ENCODE data around the gene ZNF407.

ZNF407 gene

DNA sequence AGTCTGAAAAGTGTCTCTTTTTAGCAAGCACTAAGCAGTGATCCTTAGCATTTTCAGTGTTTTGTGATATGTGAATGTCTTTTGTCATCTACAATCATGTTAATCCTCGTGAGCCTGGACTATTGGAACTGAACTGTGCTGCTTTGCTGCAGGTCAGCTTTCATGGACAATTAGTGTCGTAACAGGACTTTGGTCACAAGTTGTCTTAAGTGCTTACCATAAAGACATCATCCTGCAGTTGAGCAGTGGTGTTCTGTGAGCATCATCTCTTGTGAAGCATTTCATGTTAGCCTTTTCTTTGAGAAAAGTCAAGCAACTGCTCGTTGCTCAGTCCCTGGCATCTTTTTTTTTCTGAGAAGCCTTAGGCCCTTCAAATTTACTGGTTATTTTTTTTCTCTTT is 135.9 kb downstream of the ZNF407 start:
- DNase-seq = no peak

DNA sequence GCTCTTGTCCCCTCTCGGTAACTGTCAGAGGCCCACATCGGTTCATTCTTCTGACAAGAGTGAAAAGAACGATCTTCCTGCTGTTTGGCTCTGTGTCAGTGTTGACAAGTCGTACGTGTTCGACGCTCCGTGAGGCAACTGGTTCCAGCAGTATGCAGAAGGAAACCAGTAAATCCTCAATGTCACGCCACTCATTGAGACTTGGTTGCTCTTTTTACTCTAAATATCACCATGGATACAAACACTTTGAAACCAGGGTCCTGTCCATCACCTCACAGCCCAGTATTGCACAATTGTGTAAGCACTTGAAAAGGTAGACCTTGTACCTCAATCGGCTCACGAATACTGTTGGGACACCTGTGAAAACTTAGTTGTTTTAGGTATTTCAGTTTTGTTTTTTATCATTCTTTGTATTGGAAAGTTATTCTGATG is 136.4 kb downstream of the ZNF407 start:
- no peak for DNase-seq

DNA sequence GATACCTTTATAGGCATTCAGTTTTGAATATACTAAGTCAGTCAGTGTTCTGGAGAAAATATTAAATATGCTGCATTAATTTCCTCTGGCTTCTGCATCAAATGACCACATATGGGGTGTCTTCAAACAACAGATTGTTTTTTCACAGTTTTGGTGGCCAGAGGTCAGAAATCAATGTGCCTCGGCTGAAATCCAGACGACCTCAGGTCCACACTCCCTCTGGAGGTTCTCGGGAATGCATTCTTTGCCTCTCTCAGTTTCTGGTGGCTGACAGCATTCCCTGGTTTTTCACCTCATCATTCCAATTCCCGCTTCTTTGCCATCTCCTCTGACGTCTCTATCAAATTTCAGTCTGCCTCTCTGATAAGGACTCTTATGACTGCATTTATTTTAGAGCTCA is 142.3 kb downstream of the ZNF407 start:
- no peak for DNase-seq

DNA sequence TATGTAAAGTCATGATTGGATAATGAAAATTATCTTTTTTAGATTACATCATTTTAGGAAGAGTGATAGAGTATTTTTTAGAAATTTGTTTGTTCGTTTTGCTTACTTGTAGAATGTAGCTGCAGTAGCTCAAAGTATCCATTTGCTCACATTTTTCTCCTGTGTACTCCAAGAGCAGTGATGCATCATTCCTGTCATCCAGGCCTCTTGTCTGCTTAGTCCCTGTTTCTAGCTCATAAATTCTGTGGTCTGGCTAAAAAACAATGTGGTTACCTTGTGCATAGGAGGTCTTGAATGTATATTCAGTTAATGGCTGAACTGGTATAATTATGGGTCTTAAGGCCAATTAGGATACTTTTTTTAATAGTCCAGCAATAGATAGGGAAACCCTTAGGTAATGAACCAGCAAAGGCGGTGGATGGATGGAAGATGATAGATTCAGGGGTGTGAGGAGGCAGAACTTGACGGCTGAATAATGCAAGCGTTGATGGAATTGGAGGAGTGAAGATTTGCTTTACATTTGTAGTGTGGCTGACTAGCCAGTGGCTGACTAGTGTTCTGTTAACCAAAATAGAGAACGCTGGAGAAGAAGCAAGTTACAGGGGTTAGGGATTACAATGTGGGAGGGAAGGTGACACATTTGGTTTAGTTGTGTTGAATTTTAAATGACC is 145.0 kb downstream of the ZNF407 start:
- DNase-seq = no peak

DNA sequence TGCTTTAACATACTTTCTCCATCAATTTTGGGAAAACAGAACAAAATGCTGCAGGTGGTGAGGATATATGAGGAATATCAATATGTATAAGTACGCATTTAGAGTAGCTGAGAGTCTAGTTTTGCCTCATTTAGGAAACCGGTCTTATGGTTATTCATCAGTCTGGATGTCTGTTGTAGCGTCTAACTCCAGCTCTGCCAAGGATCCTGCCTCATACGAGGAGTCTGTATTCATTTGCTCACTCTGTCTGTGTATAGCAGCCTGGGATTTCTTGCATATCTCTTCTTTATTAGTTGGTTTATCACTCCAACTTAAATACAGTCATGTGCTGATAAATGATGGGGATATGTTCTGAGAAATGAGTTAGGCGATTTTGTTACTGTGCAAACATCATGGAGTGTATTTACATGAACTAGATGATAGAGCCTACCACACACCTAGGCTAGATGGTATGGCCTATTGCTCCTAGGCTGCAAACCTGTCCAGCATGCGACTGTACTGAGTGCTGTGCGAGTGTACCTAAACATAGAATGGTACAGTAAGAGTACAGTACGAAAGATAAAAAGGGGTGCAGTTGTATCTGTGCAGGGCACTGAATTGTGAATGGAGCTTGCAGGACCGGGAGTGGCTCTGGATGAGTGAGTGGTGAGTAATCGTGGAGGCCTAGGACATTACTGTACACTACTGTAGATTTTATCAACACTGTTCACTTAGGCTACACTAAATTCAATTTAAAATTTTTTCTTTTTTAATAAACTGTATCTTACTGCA is 148.1 kb downstream of the ZNF407 start:
- peak in 1 of 2 experiments; percentile 37 for DNase-seq

DNA sequence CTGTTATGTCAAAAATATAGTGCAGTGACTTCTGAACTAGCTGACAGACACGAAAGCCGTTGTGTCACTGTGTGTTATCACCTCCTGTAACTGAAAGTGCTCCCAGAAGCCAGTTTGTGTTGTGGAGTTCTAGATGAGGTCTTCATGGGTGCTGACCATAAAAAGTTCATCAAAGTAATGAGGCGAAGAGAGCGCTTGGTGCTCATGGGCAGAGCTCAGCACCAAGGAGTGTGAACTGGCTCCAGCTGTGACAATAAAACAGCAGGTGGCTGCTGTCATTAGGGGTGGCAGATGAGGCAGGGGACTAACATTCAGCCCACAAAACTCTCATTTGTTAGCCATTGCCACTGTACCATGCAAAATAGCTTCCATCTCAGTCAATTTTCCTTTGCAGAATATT is 151.1 kb downstream of the ZNF407 start:
- peak; percentile 71 to 72 for DNase-seq

DNA sequence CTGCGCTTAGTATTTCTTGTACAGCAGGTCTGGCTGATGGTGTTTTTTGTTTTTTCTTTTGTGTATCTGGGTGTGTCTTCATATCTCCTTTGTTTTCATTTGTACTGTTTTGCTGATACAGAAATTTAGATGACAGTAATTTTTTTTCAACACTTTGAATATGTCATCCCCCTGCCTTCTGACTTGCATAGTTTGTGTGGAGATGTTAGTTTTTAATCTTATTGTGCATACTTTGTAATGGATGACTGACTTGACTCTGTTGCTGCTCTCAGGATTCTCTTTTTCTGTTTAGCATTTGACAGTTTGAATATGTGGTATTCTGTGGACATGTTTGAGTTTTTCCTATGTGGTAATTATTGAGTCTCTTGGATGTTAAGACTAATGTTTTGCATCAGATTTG is 161.3 kb downstream of the ZNF407 start:
- no peak for DNase-seq

DNA sequence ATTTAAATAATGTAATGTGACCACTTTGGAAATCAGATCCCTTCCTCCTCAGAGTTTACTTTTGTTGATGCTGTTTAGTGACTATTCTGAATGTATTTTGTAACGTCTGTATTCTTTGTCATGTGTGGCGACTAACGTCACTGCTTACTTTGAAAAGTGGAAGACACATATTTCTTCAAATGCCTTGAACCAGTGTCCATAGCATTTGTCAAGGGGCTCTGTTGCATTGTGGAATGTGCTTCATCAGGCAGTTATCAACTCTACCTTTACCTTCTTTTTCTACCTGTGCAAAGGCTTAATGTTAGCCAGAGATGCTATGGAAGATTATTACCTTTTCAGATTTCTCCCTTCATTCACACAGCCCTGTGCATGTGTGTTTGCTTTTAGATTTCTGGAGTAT is 162.4 kb downstream of the ZNF407 start:
- no peak for DNase-seq

DNA sequence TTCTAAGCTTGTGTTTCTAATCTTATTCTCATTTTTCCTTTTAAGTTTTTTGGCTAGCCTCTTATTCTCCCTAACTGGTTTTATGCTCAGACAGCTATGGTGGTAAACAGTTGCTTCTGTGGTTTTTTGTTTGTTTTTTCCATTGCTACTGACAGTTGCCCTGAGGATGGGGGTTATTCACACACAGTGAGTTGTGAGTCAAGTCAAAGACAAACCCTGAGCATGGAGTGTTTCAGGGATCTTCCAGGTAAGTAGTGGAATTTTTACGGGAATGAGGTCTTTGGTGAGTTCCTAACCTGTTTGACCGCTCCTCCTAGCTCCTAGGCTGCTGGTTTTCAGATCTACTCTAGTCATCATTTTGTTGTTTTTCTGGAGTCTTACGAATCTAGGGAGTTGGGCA is 162.8 kb downstream of the ZNF407 start:
- DNase-seq = no peak

DNA sequence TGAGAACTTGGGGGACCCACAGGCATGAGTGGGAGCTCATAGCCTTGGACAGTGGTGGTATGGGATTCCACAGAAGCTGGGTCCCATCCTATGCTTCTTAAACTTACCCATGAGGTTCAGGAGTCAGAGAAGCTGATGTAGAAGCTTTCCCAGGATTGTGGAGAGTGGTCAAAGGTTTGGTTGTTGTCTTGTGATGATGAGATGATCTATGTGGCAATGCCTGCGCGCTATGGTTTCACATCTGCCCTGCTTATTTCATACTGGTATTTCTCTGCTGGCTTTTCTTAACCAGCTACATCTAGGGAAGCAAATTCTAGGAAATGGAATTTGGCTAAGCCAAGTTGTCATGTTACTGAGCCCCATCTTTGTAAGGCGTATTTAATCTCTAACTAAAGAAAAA is 168.6 kb downstream of the ZNF407 start:
- no peak for DNase-seq

DNA sequence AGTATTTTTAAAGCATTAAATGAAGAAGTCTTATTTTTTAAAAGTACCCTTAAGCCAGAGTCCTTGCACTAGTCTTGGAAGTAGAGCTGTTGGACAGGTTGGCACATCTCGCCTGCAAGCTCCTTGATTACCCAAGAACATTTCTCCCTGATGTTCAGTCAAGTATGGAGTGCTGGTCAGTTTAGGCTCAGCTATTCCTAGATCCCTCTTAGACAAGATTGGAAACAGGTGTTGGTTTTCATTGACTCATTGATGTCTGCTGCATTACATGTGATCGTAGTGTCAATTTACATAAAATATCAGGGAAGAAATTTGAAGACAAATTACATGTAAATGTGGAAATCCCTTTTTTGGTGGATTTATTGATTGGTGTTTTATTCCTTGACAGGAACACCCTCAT is 170.4 kb downstream of the ZNF407 start:
- DNase-seq = no peak

DNA sequence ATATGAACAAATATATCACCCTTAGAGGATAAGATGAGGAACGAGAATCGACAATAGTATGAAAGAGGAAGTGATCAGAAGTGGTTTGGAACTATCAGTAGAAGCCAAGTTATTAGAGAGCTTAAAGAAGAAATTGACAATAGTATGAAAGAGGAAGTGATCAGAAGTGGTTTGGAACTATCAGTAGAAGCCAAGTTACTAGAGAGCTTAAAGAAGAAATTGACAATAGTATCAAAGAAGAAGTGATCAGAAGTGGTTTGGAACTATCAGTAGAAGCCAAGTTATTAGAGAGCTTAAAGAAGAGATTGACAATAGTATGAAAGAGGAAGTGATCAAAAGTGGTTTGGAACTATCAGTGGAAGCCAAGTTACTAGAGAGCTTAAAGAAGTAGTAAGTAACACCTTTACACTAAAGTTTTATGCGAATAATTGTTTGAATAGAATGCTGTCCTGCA is 175.5 kb downstream of the ZNF407 start:
- DNase-seq = no peak

DNA sequence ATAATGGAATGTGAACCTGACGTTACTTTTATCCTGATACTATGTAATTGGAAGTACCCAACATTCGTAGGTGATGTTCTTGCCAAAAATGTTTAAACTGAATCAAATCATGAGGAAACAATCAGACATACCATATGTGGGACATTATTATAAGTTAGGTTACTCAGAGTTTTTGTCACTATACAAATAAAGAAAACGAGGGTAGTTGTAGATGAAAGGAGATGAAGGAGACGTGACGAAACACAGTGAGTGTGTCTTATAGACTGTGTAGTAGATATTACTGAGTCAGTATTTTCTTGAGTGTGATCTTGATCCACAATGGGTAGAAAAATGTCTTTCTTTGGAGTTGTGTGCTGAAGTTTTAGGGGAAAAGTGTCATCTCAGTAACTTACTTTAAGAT is 176.8 kb downstream of the ZNF407 start:
- DNase-seq = no peak

DNA sequence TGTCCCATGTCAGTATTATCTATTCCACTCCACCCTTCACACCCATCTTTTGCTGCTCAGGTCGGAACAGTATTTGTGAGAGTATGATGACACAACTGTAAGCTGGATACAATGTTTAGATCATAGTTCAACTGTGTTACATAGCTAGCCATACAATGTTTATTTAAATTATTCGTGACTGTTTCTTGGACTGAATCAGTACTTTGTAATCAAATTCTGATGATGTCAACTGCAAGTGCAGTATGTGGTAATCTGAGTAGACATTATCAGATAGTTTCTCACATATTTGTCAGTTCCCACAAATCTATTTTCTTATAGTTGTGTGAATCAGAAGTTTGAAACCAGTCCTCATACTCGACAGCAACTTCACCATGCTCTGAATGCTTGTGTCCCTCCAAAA is 177.6 kb downstream of the ZNF407 start:
- DNase-seq = no peak

DNA sequence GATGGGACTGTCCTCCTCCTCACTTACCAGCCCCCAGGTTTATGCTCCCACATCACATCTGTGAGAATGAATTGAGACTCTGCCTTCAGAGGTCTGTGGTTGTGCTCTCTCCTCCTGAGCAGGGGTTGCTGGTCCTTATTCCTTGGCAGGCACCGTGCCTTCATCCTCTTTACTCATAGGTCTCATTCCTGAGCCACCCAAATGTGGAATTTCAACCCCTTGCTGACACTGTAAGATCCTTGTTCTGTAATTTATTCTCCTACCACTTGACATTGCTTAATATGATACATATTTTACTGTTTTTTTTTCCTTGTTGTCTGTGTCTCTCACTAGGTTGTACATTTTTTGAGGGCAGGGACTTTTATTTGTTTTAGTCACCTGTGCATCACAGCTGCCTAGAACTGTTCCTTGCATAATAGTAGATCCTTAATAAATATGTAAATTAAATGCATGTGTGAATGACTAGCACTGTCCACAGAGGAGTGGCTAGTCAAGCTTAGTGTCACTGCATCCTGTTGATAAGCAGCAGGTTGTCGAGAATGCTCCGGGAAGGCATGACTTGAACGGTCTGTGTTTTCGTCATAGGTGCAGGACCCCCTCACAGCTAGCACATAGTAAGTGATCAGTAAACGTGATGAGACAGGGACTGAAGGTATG is 180.6 kb downstream of the ZNF407 start:
- peak; percentile 28 to 38 for DNase-seq

DNA sequence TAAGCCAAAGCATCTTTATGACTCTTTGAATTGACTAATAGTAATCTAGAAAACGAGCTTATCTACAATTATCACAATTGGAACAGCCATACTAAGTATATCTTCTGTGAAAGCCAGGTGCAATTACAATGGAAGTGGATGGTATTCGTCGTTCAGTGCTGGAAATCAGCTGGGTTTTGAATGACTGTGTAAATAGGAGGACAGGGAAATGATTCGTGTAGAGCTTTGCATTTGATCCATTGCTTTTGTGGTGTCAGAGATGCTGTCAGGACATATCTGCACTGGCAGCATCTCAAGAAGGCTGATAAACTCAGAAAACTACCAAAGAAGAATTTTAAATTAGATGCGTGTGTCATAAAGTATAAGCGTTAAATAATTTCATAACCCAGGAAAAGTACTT is 187.1 kb downstream of the ZNF407 start:
- peak; percentile 80 to 86 for DNase-seq

DNA sequence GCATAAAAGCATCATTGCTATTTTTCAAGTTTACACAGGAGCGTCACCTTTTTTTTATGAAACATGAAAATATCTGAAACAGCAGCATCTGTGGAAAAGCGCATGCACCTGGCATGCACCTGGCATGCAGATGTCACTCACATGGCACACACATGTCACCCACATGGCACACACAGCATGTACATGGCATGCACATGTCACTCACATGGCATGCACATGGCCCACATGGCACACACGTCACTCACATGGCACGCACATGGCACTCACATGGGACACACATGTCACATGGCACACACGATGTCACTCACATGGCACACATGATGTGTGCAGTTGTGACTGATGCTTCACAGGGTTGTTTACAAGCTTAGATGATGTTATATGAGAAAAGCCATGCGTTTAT is 188.0 kb downstream of the ZNF407 start:
- DNase-seq = no peak

DNA sequence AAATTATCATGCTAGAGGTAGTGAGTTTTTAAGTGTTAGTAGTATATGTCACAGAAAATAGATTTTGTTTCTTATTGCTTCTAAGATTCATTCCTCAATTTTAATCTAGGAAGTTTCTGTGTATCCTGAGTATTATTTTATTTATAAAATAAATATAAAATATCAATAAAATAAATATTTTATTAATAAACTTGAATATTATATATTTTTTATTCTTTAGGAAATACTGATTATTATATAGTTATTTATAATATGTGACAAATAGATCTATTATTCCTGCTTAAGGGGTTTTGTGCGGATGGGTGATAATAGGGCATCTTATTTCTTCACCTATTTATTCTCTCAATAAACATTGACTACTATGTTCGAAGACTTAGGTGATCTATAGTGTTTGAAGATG is 191.0 kb downstream of the ZNF407 start:
- DNase-seq = no peak

DNA sequence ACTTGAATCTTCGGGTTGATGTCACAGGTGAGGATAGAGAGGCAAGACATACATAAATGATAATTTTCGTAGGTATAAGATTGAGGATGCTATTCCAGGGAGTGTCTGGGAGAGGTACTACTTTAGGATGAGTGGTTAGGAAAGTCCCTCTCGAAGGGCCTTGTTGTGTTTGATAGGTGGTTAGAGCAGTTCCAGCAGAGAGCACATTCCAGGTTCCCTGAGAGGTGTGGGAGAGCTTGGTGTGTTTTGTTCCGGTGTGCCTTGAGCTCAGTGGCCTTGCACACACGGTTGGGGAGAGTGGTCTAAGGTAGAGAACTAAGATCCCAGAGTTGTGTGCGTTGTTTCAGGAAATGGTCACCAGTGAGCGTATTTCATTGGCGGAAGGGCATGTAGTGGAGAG is 191.4 kb downstream of the ZNF407 start:
- DNase-seq = no peak

DNA sequence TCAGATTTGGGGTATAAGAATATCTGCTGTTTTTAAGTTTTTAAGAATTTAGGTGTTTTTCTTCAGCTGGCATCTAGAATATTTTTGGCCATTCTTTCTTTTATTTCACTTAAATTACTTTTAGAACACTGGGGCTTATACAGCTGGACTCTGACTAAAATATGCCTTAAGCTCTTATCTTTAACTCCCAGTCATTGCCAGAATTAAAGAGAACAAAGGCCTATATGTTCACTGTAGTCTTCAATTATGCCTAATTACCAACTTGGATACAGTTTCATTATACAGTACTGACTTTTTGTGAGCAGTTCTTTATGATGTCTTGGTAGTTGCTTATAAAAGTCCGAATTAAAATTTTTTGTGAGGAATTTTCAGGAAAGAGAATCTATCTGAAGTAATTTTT is 192.8 kb downstream of the ZNF407 start:
- DNase-seq = peak in 1 of 2 experiments; percentile 8

DNA sequence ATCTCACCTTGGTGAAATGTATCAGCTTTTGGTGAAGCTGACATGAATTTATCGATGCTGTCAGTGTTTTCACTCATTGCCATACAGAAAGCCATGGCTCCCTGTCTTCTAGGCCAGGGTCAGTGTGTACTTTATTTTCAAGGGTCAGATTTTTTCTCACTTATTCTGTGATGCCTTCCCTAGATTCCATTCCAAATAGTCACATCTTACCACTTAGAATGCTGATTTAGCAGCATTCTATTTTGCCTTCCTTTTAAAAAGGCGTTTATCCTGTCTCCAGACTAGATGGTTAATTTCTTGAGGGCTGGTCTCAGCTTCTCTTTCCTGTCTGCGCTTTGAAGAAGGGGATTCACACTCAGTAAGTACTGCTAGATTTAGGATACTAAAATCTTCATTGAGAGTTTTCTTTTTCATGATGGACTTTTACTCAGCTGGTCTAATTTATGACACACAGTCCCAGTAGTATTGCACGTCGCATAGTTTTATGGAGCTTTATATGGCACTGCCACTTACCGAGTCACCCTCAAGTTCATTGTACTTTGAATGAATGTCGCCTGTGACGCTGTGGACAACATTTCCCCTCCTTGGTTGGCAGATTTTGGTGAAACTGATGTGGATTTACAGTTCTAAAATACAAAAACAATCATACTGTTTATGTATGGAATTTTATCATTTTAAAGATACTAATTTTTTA is 194.0 kb downstream of the ZNF407 start:
- DNase-seq = no peak

DNA sequence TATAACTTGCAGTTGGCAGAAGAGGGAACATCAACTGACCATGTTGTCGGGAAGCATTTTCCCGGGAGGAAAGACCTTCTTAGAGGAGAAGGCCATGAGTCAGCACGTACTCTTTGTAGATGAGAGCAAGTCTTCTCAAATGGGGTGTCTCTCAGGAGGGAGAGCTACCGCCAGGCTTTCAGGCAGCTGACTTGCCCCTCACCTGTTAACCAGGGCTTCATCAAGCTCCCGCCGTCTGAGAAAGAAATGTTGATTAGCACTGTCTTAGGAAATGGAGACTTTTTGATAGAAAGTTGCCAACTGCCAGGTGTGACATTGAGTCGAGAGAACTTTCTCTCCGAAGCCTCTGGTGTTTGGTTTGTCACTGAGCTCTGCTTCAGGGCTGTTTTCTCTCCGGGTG is 196.1 kb downstream of the ZNF407 start:
- no peak for DNase-seq

DNA sequence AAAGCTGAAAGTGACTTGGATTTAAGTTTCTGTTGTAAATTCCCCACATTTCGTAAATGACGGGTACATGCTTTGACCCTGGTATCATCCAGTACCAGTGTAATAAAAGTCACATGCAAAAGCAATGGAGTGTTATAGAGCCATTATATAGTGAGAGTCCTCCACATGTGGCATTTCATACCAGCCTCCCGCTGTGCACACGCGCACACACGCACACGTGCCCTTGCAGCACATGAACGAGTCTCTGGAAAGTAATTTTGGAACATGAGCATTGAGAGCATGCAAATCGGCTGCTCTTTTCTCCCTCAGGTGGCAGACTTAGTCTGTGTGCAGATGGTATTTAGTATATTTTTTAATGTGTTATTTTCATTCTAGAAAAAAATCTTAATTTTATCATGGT is 198.1 kb downstream of the ZNF407 start:
- peak; percentile 87 for DNase-seq
